Endothelial cell (in vitro differentiated cells): ENCODE results near the gene KRT82. TPM values are rescaled to one million over a fixed set of nuclear protein-coding genes. Genes with fewer than 3 reads are reported as not detected.

Experiments used
- DNase-seq: peaks from one replicate; pipeline ENCODE4 v3.0.0; 2021; ENCODE audit warnings: low spot score
- H3K27ac Mint-ChIP-seq: one replicate; pipeline ENCODE4 v1.8.0; 2021; ENCODE audit warnings: mixed read lengths, inconsistent platforms; ENCODE audit not compliant: unreplicated experiment
- H3K27me3 Mint-ChIP-seq: one replicate; pipeline ENCODE4 v1.8.0; 2021; ENCODE audit warnings: mild to moderate bottlenecking, moderate library complexity, mixed read lengths, inconsistent platforms; ENCODE audit not compliant: unreplicated experiment
- H3K36me3 Mint-ChIP-seq: one replicate; pipeline ENCODE4 v1.8.0; 2021; ENCODE audit warnings: mild to moderate bottlenecking, low read depth, mixed read lengths, inconsistent platforms; ENCODE audit not compliant: unreplicated experiment
- H3K4me1 Mint-ChIP-seq: one replicate; pipeline ENCODE4 v1.8.0; 2021; ENCODE audit warnings: mild to moderate bottlenecking, mixed read lengths, inconsistent platforms; ENCODE audit not compliant: unreplicated experiment
- H3K4me3 Mint-ChIP-seq: one replicate; pipeline ENCODE4 v1.8.0; 2021; ENCODE audit warnings: mild to moderate bottlenecking, mixed read lengths, inconsistent platforms; ENCODE audit not compliant: unreplicated experiment
- H3K9me3 Mint-ChIP-seq: one replicate; pipeline ENCODE4 v1.8.0; 2021; ENCODE audit warnings: mixed read lengths, inconsistent platforms; ENCODE audit not compliant: unreplicated experiment
- total RNA-seq: library from RNA; stranded (reverse); fragmentation: NEBNext Ultra II Directional; extraction: Animal tissue kit (Norgen Biotek cat#: 25700); gene quantifications from one replicate; pipeline ENCODE4 v1.2.1, GENCODE V29; 2021; ENCODE audit not compliant: unreplicated experiment
- TF ChIP-seq, protein P1 (sequence below): fragments of 200-600 bp; sonication (generic); IDR thresholded peaks from one replicate; pipeline ENCODE4 v1.5.0; 2021; ENCODE audit warnings: antibody characterized with exemption; ENCODE audit not compliant: unreplicated experiment

The KRT82 gene
- total RNA-seq, 1 donor from 2014 or later: not detected

DNA sequence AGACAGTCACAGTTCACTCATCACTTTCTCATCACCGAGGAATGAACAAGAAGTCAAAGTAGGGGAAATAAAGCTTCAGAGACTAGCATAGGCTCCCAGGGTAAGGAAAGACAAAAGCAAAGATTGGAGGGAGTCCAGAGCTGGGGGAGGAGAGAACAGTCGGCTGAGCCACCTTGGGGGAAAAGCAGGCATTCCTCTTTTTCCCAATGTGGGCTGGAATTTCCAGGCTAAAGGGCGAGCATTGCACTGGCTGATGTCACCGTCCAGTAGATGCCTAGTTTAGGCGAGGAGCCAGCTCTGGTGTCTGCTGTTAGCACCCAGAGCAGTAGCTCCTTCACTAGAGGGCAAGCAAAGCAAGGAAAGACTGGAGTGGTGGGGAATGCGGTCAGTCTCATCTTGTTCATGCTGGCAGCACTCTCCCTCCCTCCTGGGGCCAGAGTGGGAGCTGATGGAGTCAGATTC is 36.5 kb upstream of the KRT82 start:
- DNase-seq: no peak
- H3K27ac Mint-ChIP-seq: no peak overlapping the region
- TF ChIP-seq, protein P1, sequence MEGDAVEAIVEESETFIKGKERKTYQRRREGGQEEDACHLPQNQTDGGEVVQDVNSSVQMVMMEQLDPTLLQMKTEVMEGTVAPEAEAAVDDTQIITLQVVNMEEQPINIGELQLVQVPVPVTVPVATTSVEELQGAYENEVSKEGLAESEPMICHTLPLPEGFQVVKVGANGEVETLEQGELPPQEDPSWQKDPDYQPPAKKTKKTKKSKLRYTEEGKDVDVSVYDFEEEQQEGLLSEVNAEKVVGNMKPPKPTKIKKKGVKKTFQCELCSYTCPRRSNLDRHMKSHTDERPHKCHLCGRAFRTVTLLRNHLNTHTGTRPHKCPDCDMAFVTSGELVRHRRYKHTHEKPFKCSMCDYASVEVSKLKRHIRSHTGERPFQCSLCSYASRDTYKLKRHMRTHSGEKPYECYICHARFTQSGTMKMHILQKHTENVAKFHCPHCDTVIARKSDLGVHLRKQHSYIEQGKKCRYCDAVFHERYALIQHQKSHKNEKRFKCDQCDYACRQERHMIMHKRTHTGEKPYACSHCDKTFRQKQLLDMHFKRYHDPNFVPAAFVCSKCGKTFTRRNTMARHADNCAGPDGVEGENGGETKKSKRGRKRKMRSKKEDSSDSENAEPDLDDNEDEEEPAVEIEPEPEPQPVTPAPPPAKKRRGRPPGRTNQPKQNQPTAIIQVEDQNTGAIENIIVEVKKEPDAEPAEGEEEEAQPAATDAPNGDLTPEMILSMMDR: no peak

DNA sequence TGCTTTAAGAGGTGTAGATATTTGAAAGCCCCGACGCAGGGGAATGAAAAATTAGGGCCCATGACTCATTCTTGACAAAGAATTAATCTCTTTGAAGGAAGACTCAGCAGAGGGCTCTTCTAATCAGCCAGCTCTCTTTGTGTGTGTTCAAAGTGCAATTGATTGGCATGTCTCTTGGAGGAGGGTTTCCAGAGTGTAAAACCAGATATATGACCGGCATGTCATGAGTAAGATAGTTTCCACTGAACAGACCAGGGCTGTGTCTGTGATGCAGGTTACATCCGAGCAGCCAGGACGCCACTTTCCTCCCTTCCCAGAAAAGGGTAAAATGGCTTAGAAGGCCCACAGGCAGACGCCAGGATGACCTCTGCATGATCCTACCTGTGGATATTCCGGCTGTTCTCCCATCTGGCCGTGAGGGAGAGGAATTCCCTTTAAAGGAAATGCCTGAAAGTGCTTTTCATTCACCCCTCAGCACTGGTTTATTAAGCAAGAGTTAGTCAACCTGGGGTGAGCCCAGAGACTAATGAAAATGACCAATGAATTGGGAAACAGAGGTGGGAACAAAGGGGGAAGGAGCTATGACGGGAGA is 35.3 kb upstream of the KRT82 start:
- no peak for DNase-seq

More for the DNA sequence above, 36.5 kb upstream of the KRT82 start:
- no peaks in the 10 kb centered on the region for H3K36me3 Mint-ChIP-seq
- no peak overlapping the region for H3K4me3 Mint-ChIP-seq
- H3K27me3 Mint-ChIP-seq: peaks cover 1% of the 10 kb centered on the region
- peaks cover 4% of the 10 kb centered on the region for H3K9me3 Mint-ChIP-seq
- no peaks in the 10 kb centered on the region for H3K4me1 Mint-ChIP-seq

DNA sequence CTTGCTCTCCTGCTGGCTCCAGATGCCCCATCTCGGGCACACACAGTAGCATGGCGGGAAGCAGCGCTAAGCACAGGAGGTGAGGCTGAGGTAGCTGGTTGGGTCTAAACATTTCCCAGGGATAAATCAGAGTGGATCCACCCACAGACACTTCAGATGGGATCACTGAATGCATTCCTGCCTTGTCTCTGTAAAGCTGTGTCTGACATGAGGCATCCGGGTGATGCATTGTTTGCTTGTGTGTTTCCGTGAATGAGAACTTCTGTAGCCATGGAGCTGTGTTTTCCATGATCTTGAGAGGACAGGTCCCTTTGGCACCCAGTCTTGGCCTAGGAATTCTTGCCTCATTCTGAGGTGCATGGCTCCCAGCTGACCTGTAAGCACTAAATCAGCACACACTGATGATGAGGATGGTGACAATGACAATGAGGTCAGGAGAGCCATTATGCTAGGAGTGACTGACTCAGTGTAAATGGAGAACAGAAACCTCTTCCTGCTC is 34.7 kb upstream of the KRT82 start:
- no peak overlapping the region for H3K27ac Mint-ChIP-seq
- H3K9me3 Mint-ChIP-seq: no peaks in the 10 kb centered on the region
- H3K4me1 Mint-ChIP-seq: peaks cover 5% of the 10 kb centered on the region
- H3K27me3 Mint-ChIP-seq: no peaks in the 10 kb centered on the region
- DNase-seq: no peak
- no peak overlapping the region for H3K4me3 Mint-ChIP-seq
- H3K36me3 Mint-ChIP-seq: no peaks in the 10 kb centered on the region
- TF ChIP-seq, protein P1: no peak

More for the DNA sequence above, 35.3 kb upstream of the KRT82 start:
- H3K4me3 Mint-ChIP-seq: no peak overlapping the region
- H3K27me3 Mint-ChIP-seq: no peaks in the 10 kb centered on the region
- H3K4me1 Mint-ChIP-seq: peaks cover 5% of the 10 kb centered on the region
- no peak overlapping the region for H3K27ac Mint-ChIP-seq
- H3K9me3 Mint-ChIP-seq: peaks cover 2% of the 10 kb centered on the region
- H3K36me3 Mint-ChIP-seq: no peaks in the 10 kb centered on the region
- TF ChIP-seq, protein P1: no peak

DNA sequence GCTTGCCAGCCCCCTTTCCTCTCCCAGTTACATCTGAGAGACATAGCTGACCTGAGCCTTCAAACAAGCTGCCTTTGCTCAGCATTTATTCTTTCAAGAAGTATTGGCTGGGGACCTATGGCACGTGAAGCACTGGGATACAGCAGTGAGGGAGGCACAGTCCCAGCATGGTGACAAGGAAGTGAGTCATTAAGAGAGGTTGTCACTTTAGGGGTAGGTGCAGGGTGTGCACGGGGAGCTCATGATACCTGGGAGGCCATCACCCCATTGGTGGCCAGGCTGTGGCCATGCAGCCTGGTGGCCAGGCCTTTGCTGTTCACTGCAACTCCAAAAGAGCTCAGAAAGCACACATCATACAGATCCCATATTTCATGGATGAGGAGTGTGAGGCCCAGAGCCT is 33.7 kb upstream of the KRT82 start:
- Mint-ChIP-seq H3K9me3 (no peaks in the 10 kb centered on the region), H3K27ac (no peak overlapping the region), H3K4me3 (no peak overlapping the region), H3K4me1 (peaks cover 5% of the 10 kb centered on the region), H3K36me3 (no peaks in the 10 kb centered on the region), H3K27me3 (no peaks in the 10 kb centered on the region)
- TF ChIP-seq, protein P1: no peak
- DNase-seq: no peak

DNA sequence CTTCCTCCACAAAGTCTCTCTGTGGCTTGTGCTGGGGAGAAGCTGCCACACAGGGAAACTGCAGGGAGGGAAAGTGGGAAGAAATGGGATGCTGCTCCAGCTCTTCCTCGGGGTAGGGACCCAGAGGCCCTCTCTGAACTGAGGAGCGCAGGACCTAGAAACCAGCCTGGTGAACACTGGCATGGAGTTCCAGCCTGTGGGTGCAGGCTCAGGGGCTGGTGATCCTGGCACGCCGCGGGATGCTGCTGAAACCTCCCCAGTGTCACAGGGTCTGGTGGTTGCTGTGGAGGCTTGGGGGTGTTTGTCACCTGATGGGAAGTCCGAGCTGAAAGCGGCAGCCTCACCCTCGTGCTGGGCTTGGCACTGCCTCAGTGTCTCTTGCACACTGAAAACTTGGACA is 33.3 kb upstream of the KRT82 start:
- no peaks in the 10 kb centered on the region for H3K36me3 Mint-ChIP-seq
- H3K27ac Mint-ChIP-seq: no peak overlapping the region
- TF ChIP-seq, protein P1: no peak
- DNase-seq: no peak
- H3K4me3 Mint-ChIP-seq: no peak overlapping the region
- no peaks in the 10 kb centered on the region for H3K9me3 Mint-ChIP-seq
- H3K27me3 Mint-ChIP-seq: peaks cover 2% of the 10 kb centered on the region
- peaks cover 5% of the 10 kb centered on the region for H3K4me1 Mint-ChIP-seq
